ENCODE data around the gene ZKSCAN8. TPM values are rescaled to one million over a fixed set of nuclear protein-coding genes. Genes with fewer than 3 reads are reported as not detected.

Gene ZKSCAN8
- polyA plus RNA-seq, 2 of the 4 experiments (the other 2 are of a cell fraction): 8.5 to 8.9 TPM

DNA sequence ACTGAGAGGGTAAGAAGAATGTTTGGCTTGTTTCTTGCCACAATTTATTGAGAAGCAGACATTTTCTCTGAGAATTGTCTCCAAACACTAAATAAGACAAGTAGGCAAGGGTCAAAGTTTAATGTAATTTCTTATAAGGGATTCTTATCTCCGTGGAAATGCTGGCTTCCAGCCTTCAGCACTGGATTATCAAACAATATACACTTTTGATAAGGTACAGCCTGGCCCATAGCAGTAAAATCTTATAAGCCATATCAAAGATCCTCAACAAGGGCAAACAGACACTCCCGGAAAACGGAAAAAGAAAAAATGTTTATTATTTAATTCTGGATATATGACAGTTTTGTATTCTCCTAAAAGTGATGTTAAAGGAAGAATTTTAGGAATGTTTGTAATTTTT lies 64.8 kb downstream of the ZKSCAN8 start:
- no peak overlapping the region for H3K4me2 ChIP-seq
- DNase-seq (ENCODE audit: low read depth in 1 of 2, low spot score in 1 of 2): no peak
- no peak for ATAC-seq
- no peak overlapping the region for H3K27ac ChIP-seq
- 61% methylated on average over 3 of the region's 3 CpGs for WGBS (ENCODE audit: missing lambda C conversion rate)
- H3K4me3 ChIP-seq: no peak overlapping the region
- no peaks in the 10 kb centered on the region for H3K4me1 ChIP-seq
- ChIA-PET CTCF (no interaction called here), POLR2A (interaction anchor here (1.1 kb wide), 1 partner anchor 65 kb away, joined by 4 read pairs; the partner anchor contains the start of gene ZKSCAN8)
- TF ChIP-seq EHMT2 (IDR thresholded peaks at IDR 0.05; ENCODE audit: low read depth): no peak
- no peak for TF ChIP-seq JUN (IDR thresholded peaks at IDR 0.05)
- no peak for TF ChIP-seq NPAS2 (CRISPR knock-in tag; IDR thresholded peaks at IDR 0.05; ENCODE audit: borderline replicate concordance)
- no peak for TF ChIP-seq RFX5 (IDR thresholded peaks at IDR 0.05)
- no peak for TF ChIP-seq ATOH8 (CRISPR knock-in tag; IDR thresholded peaks at IDR 0.05; ENCODE audit: low read depth)
- TF ChIP-seq CBX8 (IDR thresholded peaks at IDR 0.05): no peak
- no peak for TF ChIP-seq FOXS1 (CRISPR knock-in tag; IDR thresholded peaks at IDR 0.05)
- no peak for TF ChIP-seq HDAC2 (IDR thresholded peaks at IDR 0.05)
- TF ChIP-seq, protein P1, sequence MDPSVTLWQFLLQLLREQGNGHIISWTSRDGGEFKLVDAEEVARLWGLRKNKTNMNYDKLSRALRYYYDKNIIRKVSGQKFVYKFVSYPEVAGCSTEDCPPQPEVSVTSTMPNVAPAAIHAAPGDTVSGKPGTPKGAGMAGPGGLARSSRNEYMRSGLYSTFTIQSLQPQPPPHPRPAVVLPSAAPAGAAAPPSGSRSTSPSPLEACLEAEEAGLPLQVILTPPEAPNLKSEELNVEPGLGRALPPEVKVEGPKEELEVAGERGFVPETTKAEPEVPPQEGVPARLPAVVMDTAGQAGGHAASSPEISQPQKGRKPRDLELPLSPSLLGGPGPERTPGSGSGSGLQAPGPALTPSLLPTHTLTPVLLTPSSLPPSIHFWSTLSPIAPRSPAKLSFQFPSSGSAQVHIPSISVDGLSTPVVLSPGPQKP (IDR thresholded peaks at IDR 0.05; ENCODE audit: low read depth, low read length): no peak
- FAIRE-seq: no peak
- no peaks in the 10 kb centered on the region for H3K9me3 ChIP-seq

DNA sequence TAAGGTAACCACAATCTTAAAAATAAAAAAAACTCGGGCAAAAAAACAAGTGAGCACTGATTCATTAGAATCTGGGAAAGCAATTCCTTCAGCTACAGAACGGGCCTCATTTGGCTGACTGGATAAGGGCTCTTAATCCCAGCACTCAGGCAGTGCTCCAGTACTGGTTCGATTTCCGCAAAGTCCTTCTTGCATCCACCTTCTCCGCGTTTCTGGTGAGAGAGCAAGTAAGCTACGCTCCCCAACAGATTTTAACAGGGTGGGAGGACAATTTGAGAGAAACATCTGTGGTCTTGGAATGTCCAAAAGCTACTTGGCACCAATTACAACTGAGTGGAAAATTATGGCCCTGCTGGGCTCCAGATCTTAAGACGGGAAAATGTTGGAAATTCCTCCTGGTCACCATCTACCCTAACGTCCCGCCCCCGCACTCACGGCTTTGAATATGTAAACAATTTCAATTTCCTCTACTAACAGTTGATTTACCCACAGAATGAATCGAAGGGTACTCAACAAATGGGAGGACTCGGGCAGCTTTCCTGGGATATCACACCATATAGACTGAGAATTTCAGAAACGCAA lies 65.3 kb downstream of the ZKSCAN8 start:
- POLR2A ChIA-PET: interaction anchor here (1.1 kb wide), 1 partner anchor 65 kb away, joined by 4 read pairs; the partner anchor contains the start of gene ZKSCAN8
- 73% methylated on average over 15 of the region's 15 CpGs for WGBS (ENCODE audit: missing lambda C conversion rate)
- Histone ChIP-seq H3K4me2 (peak overlapping the region; percentile 90), H3K4me1 (peaks cover 3% of the 10 kb centered on the region; the same call in 1 of the 3 replicates), H3K9me3 (no peaks in the 10 kb centered on the region), H3K27ac (no peak overlapping the region), H3K4me3 (peak overlapping the region; percentile 49)
- DNase-seq (ENCODE audit: low read depth in 1 of 2, low spot score in 1 of 2): no peak
- CTCF ChIA-PET: no interaction called here
- ATAC-seq: no peak
- no peak for FAIRE-seq
- TF ChIP-seq RARB (CRISPR knock-in tag; IDR thresholded peaks at IDR 0.05) (no peak), HOXA7 (CRISPR knock-in tag; IDR thresholded peaks at IDR 0.05) (no peak), RAD21 (conservative IDR thresholded peaks at IDR 0.05 in 1 of 2, IDR thresholded peaks at IDR 0.05 in 1 of 2) (no peak), CHD4 (IDR thresholded peaks at IDR 0.05; ENCODE audit: borderline replicate concordance) (no peak), EP300 (IDR thresholded peaks at IDR 0.05) (no peak), NFE2L2 (conservative IDR thresholded peaks at IDR 0.05; ENCODE audit: low read length) (no peak), ZSCAN20 (CRISPR knock-in tag; IDR thresholded peaks at IDR 0.05) (no peak), ESRRA (IDR thresholded peaks at IDR 0.05; ENCODE audit: borderline replicate concordance, low read length) (no peak), HEYL (CRISPR knock-in tag; IDR thresholded peaks at IDR 0.05) (no peak), NPAS2 (CRISPR knock-in tag; IDR thresholded peaks at IDR 0.05; ENCODE audit: borderline replicate concordance) (no peak), JUN (IDR thresholded peaks at IDR 0.05) (no peak), CBX2 (IDR thresholded peaks at IDR 0.05; ENCODE audit: borderline replicate concordance, low read depth) (no peak), ZFP36 (IDR thresholded peaks at IDR 0.05; ENCODE audit: borderline replicate concordance, partially characterized antibody) (no peak), ZC3H11A (IDR thresholded peaks at IDR 0.05) (no peak), EHMT2 (IDR thresholded peaks at IDR 0.05; ENCODE audit: low read depth) (no peak), FOSB (CRISPR knock-in tag; IDR thresholded peaks at IDR 0.05) (no peak)
- TF ChIP-seq, protein P2, sequence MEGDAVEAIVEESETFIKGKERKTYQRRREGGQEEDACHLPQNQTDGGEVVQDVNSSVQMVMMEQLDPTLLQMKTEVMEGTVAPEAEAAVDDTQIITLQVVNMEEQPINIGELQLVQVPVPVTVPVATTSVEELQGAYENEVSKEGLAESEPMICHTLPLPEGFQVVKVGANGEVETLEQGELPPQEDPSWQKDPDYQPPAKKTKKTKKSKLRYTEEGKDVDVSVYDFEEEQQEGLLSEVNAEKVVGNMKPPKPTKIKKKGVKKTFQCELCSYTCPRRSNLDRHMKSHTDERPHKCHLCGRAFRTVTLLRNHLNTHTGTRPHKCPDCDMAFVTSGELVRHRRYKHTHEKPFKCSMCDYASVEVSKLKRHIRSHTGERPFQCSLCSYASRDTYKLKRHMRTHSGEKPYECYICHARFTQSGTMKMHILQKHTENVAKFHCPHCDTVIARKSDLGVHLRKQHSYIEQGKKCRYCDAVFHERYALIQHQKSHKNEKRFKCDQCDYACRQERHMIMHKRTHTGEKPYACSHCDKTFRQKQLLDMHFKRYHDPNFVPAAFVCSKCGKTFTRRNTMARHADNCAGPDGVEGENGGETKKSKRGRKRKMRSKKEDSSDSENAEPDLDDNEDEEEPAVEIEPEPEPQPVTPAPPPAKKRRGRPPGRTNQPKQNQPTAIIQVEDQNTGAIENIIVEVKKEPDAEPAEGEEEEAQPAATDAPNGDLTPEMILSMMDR (IDR thresholded peaks at IDR 0.05): no peak

All from A549 (cell line).